Cardiac muscle cell (in vitro differentiated cells and primary cell): Measurements from ENCODE around the gene TAF1L. TPM values are rescaled to one million over a fixed set of nuclear protein-coding genes. Genes with fewer than 3 reads are reported as not detected.
"Not testable (repeated sequence)": the region's sequence is repeated elsewhere in the genome, so short reads cannot be mapped to it uniquely, and the experiment has no call there.

ENCODE experiments used
- DNase-seq, 2 donors: peaks; one replicate each; pipeline versions ENCODE4 v3.0.0 to v3.0.0-alpha.2; 2010 to 2017; ENCODE audit warnings: low read depth in 1 of 2, low spot score in 1 of 2
- H3K27ac ChIP-seq: fragments of 200-600 bp; sonication (generic); 2 replicates; pipeline ENCODE4 v1.5.1; 2016
- H3K27me3 ChIP-seq: fragments of 200-600 bp; sonication (generic); 2 replicates; pipeline ENCODE4 v1.6.0; 2016; ENCODE audit warnings: control low read depth
- H3K36me3 ChIP-seq: fragments of 200-600 bp; sonication (generic); 2 replicates; pipeline ENCODE4 v1.5.1; 2016; ENCODE audit warnings: control low read depth
- H3K4me1 ChIP-seq: fragments of 200-600 bp; sonication (generic); 2 replicates; pipeline ENCODE4 v1.8.1; 2017; ENCODE audit warnings: low read depth, mild to moderate bottlenecking, mixed run types
- H3K4me3 ChIP-seq: fragments of 200-600 bp; sonication (generic); 2 replicates; pipeline ENCODE4 v1.5.1; 2016; ENCODE audit warnings: mild to moderate bottlenecking
- H3K9me3 ChIP-seq: fragments of 200-600 bp; sonication (generic); 2 replicates; pipeline ENCODE4 v1.5.1; 2017; ENCODE audit warnings: low read depth, mild to moderate bottlenecking, control low read depth
- polyA plus RNA-seq: library from polyadenylated mRNA; unstranded; fragments of >200 nt; fragmentation: Nextera tagmentation; extraction: Ambion mirVana; gene quantifications from 2 replicates; pipeline ENCODE4 v1.2.1, GENCODE V29; 2016
- total RNA-seq: library from RNA; depleted of rRNA; stranded (reverse); fragments of >200 nt; gene quantifications from 2 replicates; pipeline ENCODE4 v1.2.3, GENCODE V29; 2016
- TF ChIP-seq, protein P1 (sequence below): IDR thresholded peaks from 2 replicates; pipeline ENCODE4 v1.5.1; 2012; ENCODE audit warnings: low read depth, mild to moderate bottlenecking, low read length

The TAF1L gene
- total and polyA plus RNA-seq, 2 experiments from 2014 or later, result 0.09 TPM; not detected in 1

DNA sequence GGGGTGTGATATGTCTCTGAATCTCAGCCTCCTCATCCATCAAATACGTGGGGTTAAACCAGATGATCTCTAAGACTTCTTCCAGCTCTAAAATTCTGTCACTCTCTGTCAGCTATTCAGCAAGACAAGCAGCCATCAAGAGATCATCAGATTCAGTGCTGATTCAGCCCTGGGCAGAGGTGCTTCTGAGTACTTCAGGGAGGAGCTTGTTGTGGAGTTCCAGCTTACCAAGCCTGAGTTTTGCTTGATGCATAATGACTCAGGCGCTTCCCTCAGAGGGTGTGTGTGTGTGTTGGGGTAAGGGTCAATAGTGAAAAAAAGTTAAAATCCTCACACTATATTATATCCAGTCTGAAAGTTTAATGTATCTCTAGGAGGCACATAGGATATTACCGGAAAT is 29.6 kb upstream of the TAF1L start:
- no peaks in the 10 kb centered on the region for H3K9me3 ChIP-seq
- no peaks in the 10 kb centered on the region for H3K4me1 ChIP-seq
- no peak for DNase-seq
- H3K4me3 ChIP-seq, result no peak overlapping the region
- H3K27me3 ChIP-seq, result no peaks in the 10 kb centered on the region
- H3K36me3 ChIP-seq, result no peaks in the 10 kb centered on the region
- TF ChIP-seq, protein P1, sequence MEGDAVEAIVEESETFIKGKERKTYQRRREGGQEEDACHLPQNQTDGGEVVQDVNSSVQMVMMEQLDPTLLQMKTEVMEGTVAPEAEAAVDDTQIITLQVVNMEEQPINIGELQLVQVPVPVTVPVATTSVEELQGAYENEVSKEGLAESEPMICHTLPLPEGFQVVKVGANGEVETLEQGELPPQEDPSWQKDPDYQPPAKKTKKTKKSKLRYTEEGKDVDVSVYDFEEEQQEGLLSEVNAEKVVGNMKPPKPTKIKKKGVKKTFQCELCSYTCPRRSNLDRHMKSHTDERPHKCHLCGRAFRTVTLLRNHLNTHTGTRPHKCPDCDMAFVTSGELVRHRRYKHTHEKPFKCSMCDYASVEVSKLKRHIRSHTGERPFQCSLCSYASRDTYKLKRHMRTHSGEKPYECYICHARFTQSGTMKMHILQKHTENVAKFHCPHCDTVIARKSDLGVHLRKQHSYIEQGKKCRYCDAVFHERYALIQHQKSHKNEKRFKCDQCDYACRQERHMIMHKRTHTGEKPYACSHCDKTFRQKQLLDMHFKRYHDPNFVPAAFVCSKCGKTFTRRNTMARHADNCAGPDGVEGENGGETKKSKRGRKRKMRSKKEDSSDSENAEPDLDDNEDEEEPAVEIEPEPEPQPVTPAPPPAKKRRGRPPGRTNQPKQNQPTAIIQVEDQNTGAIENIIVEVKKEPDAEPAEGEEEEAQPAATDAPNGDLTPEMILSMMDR, result no peak
- H3K27ac ChIP-seq, result no peak overlapping the region

GRCh38 chr9:32663741-32664140 is 28.3 kb upstream of the TAF1L start:
- H3K9me3 ChIP-seq, result no peaks in the 10 kb centered on the region
- DNase-seq, result no peak
- no peak overlapping the region for H3K27ac ChIP-seq
- no peaks in the 10 kb centered on the region for H3K27me3 ChIP-seq
- H3K4me1 ChIP-seq, result no peaks in the 10 kb centered on the region
- TF ChIP-seq, protein P1, result no peak
- H3K4me3 ChIP-seq, result no peak overlapping the region
- no peaks in the 10 kb centered on the region for H3K36me3 ChIP-seq

DNA sequence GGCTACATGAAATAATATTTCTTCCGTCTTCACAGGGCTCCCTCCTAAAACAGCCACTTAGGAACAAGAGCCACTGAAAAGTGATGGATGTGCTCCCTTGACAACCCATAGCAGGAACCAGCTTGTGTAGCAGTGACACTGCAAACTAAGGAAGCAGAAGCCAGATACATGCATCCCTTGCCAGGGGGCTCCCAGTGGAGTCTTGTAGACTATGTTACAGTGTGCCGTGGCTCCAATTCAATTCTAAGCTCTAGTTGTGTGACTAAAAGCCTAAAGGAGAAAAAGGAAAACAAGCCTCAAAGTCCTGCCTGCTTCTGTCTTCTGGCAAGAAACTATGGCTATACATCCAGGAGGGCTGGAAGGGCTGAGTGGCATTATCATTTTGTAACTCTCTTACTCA is 12.2 kb upstream of the TAF1L start:
- no peaks in the 10 kb centered on the region for H3K27me3 ChIP-seq
- DNase-seq, result no peak
- TF ChIP-seq, protein P1, result no peak

GRCh38 chr9:32644698-32645097 is 9.2 kb upstream of the TAF1L start:
- H3K27me3 ChIP-seq, result no peaks in the 10 kb centered on the region
- no peaks in the 10 kb centered on the region for H3K36me3 ChIP-seq
- DNase-seq, result peak in 1 of 2 donors; percentile 93
- H3K4me1 ChIP-seq, result no peaks in the 10 kb centered on the region
- TF ChIP-seq, protein P1, result no peak
- H3K27ac ChIP-seq, result no peak overlapping the region
- H3K9me3 ChIP-seq, result no peaks in the 10 kb centered on the region
- no peak overlapping the region for H3K4me3 ChIP-seq

More for the DNA sequence above, 12.2 kb upstream of the TAF1L start:
- Histone ChIP-seq H3K9me3 (no peaks in the 10 kb centered on the region), H3K27ac (no peak overlapping the region), H3K36me3 (no peaks in the 10 kb centered on the region), H3K4me1 (no peaks in the 10 kb centered on the region), H3K4me3 (no peak overlapping the region)

GRCh38 chr9:32633151-32633550 is 2.3 kb downstream of the TAF1L start:
- H3K36me3 ChIP-seq, H3K27me3 ChIP-seq, H3K27ac ChIP-seq, H3K4me1 ChIP-seq, H3K4me3 ChIP-seq, H3K9me3 ChIP-seq, DNase-seq: not testable (repeated sequence)

- TF ChIP-seq, protein P1, result no peak
- Histone ChIP-seq H3K27ac (no peak overlapping the region), H3K9me3 (no peaks in the 10 kb centered on the region)
Measured at GRCh38 chr9:32631991-32632390, 3.5 kb downstream of the TAF1L start.

More at GRCh38 chr9:32631991-32632390, 3.5 kb downstream of the TAF1L start:
- Histone ChIP-seq H3K4me1 (no peaks in the 10 kb centered on the region), H3K4me3 (no peak overlapping the region), H3K27me3 (no peaks in the 10 kb centered on the region), H3K36me3 (no peaks in the 10 kb centered on the region)
- no peak for DNase-seq
